ENCODE measurements around the gene ENTREP1. TPM values are rescaled to one million over a fixed set of nuclear protein-coding genes. Genes with fewer than 3 reads are reported as not detected.
"Not testable (repeated sequence)": the region's sequence is repeated elsewhere in the genome, so short reads cannot be mapped to it uniquely, and the experiment has no call there.

ENTREP1 gene
- polyA plus RNA-seq, 3 donors: 1.6 to 2.5 (median 2.0) TPM

- DNase-seq (ENCODE audit: low read depth in 3 of 3, low spot score in 2 of 3): no peak
Measured at GRCh38 chr9:69397384-69398214, 72.6 kb downstream of the ENTREP1 start.

GRCh38 chr9:69400470-69400869 lies 75.5 kb downstream of the ENTREP1 start:
- no peak for DNase-seq (ENCODE audit: low read depth in 3 of 3, low spot score in 2 of 3)

GRCh38 chr9:69409936-69410335 lies 84.9 kb downstream of the ENTREP1 start:
- DNase-seq (ENCODE audit: low read depth in 3 of 3, low spot score in 2 of 3): not testable (repeated sequence)

DNA sequence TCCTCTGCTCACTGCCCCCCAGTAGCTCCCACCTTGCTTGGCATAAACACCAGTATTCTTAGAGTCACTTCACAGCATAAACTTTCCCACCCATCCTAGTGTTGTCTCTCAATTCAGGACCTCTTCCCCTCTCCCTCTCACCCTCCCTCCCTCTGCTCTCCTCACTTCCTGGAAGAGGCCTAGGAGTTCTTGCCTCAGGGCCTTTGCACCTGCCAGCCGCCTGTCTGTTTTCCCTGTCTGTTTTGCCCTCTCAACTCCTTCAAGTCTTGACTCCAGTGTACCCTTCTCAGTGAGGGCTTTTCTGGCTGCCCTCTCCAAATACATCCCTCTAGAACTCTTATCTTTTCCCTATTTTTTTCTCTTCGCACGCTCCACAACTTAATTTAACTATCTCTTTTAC lies 86.2 kb downstream of the ENTREP1 start:
- no peak for DNase-seq (ENCODE audit: low read depth in 3 of 3, low spot score in 2 of 3)

DNA sequence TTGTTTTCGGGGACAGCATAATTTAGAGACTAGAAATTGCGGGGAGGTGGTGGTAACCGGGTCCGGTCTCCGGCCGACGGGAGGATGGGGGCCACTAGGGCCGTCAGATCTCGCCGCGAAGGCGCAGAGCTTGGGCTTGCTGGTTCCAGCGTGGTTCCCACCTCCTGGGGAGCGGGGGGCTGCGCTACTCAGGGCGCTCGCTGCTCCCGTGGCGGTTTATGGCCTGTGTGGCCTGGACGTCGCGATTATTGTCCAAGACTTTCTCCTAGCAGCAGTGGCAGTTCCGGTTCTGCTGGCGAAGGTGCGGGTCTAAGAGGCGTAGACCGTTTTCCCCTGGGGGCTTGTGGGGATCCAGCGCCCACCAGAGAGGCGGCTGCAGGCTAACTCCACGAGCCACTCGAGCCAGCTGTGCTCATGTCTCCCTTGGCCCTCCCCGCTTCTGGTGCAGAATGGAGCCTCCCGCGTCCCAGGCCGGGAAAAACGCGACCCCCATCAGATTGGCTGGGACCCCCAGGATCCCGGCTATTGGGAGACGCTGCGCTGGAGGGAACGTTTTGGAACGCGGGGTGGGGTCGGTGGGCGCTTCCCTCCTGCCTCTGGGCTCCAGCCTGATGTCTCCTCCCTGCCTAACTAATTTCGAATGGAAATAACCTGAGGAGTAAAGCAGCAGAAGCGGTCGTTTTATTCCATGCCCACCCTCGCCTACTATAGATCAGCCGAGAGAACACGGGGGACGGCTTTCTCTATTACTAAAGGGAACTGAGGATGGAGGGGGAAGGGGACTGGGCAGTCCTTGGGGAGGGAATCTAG lies 87.1 kb downstream of the ENTREP1 start:
- no peak for DNase-seq (ENCODE audit: low read depth in 3 of 3, low spot score in 2 of 3)

- peak; percentile 39 to 63 (median 61) for DNase-seq (ENCODE audit: low read depth in 3 of 3, low spot score in 2 of 3)
Measured at GRCh38 chr9:69412741-69413150, 87.7 kb downstream of the ENTREP1 start.

DNA sequence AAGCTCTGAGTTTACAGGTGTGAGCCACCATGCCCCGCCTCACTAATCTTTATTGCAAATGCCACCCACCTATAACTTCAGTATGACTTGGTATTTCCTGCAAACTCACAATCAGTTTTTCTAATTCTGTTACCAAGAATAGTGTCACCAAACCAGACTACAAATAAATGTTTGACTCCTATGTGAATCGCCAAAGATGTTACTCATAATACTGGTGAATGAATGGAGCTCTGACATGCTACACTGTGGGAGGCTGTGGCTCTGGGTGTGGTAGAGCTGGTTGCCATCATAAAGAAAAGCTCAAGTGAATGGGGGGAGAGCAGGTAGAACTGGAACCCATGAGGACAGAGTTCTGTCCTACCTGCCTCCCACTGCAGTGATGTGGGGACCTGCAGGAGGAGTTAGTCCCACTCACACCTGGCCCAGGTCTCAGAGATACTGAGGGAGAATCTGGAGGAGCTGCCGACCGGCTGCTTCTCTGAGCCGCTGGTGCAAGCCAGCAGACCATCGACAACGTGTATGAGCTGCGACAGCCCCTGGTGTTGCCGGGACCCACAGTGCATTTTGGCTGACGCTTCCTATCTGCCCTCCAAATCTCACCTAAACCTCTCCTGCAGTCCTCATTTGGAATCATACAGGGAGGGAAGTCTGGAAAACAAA lies 95.7 kb downstream of the ENTREP1 start:
- no peak for DNase-seq (ENCODE audit: low read depth in 3 of 3, low spot score in 2 of 3)

DNA sequence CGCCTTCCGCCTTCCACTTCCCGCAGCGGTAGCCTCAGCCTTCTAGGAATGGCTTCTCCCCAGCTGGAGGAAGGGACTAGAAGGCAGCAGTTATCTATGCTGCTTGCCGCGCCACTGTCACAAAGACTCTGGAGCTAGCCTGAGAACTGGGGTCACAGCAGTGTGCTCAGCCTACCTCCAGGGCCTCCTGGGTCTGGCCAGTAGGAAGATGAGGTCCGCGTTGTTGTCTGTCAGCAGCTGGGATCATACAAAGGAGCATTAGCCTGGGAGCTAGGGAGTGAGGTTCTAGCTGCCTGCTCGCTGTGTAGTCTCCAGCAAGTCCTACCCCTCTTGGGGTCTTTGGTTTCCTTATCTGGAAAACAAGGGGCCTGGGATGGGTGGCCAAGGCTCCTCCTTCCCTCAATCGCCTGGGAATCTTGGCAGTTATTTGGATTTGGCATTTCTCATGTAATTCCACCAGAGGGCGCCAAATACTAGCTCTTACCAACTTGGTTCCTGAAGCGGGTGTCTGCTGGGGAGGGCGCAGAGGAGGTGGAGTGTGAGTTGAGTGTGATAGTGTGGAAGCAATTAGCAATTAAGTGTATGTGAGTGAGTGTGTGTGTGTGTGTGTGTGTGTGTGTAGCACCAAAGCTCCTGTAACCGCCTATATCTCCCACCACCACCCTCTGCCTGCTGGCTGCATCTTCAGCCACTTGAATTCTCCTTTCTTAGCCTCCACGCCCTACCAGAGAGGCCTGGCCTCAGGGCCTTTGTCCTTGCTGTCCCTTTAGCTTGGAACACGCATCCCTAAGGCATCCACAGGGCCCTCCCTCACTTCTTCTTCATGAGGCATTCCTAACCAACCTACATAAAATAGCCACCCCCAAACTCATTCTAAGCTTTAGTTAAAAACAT lies 97.1 kb downstream of the ENTREP1 start:
- peak in 2 of 3 donors; percentile 43 to 60 for DNase-seq (ENCODE audit: low read depth in 3 of 3, low spot score in 2 of 3)

DNA sequence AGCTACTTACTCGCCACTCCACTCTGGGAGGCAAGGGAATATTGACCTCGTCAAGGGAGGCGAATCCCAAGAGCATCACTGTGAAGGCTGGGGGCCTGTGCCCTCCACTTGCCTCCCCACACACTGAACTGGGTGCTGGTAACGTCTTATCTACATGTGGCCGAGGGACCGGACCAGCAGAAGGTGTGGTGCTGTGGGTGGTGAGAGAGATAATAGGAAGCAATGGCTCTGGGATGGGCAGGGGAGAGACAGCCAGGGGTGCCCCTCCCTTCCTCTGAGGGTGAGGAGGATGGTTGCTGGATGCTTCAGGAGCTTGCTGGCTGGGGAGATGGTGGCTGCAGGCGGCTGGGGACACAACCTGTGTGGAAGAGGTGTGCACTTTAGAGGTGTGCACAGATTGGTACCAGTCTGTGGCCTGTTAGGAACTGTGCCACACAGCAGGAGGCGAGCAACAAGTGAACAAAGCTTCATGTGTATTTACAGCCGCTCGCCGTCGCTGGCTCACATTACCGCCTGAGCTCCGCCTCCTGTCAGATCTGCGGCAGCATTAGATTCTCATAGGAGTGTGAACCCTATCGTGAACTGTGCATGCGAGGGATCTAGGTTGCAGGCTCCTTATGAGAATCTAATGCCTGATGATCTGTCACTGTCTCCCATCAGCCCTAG lies 100.3 kb downstream of the ENTREP1 start:
- no peak for DNase-seq (ENCODE audit: low read depth in 3 of 3, low spot score in 2 of 3)

- DNase-seq (ENCODE audit: low read depth in 3 of 3, low spot score in 2 of 3): no peak
Measured at GRCh38 chr9:69427286-69427685, 102.3 kb downstream of the ENTREP1 start.

DNA sequence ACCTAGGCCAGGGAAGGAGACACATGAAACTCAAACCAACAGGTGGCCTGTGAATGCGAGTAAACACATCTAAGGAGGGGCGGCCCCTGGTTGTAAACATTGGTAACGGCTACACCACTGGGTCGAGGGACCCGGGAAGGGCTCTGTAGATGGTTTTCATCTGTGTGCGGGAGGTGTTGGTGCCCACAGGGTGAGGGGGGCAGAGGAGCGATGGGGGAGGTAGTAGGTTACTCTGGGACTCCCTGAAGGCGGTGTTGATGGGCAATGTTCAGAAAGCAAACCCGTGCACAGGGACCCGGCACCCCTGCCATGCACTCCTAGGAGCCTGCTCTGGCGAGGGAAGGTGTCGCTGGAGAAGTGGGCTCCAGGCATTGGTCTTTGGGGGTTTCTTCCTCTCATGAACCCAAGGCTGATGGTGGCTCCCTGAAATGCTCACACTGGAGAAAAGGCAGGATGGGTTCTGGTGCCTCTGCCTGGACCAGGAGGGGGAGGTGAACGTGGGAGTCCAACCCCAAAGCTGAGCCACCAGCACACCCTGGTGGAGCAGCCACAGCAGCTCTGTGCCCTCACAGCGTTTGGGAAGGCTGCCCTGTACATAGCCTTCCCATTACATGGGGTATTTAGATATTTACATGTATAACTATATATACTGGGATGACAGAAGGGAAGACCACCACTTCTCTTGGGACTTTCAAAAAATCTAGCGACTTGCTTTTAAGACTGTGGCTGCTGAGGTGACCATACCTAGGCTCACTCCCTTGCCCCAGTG lies 103.2 kb downstream of the ENTREP1 start:
- no peak for DNase-seq (ENCODE audit: low read depth in 3 of 3, low spot score in 2 of 3)

GRCh38 chr9:69429281-69429680 lies 104.3 kb downstream of the ENTREP1 start:
- no peak for DNase-seq (ENCODE audit: low read depth in 3 of 3, low spot score in 2 of 3)

GRCh38 chr9:69430206-69430605 lies 105.2 kb downstream of the ENTREP1 start:
- no peak for DNase-seq (ENCODE audit: low read depth in 3 of 3, low spot score in 2 of 3)

DNA sequence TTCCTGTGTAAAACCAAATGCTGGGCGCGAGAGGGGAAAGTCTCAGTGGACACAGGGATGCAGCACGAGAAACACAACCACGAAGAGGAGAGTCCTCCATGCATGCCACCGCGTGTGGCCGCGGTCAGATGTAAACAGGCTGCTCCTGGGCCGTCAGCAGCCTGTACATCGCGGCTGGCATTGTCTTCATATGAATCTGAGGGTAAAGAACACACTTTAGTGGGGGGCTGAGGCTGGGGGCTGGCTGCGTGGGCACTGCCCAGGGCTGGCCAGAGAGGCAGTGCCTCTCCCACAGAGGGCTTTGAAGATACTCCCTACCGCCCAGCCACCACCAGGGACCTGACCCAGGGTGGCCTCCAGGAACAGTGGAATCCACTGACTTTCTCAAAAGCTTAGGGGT lies 106.2 kb downstream of the ENTREP1 start:
- no peak for DNase-seq (ENCODE audit: low read depth in 3 of 3, low spot score in 2 of 3)

GRCh38 chr9:69431777-69432176 lies 106.8 kb downstream of the ENTREP1 start:
- DNase-seq (ENCODE audit: low read depth in 3 of 3, low spot score in 2 of 3): no peak

DNA sequence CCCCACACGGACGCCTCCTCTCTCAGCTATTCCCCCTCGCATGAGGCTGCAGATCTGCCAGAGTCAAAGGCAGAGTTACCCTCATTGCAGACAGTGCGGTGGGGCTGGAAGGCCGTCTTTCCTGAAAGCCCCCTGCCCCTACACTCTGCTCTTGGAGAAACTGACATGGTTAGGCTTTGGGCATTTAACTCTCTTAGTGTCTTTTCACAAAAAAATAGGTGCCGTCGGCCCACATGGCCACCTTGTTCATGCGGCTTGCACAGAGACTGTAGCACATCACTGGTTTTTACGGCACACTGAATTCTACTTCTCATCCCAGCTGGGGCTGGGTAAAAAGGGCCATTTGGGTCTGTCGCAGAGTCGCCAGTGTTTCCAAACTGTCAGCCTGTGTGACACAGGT lies 107.6 kb downstream of the ENTREP1 start:
- DNase-seq (ENCODE audit: low read depth in 3 of 3, low spot score in 2 of 3): no peak

- no peak for DNase-seq (ENCODE audit: low read depth in 3 of 3, low spot score in 2 of 3)
Measured at GRCh38 chr9:69433392-69433791, 108.4 kb downstream of the ENTREP1 start.

DNA sequence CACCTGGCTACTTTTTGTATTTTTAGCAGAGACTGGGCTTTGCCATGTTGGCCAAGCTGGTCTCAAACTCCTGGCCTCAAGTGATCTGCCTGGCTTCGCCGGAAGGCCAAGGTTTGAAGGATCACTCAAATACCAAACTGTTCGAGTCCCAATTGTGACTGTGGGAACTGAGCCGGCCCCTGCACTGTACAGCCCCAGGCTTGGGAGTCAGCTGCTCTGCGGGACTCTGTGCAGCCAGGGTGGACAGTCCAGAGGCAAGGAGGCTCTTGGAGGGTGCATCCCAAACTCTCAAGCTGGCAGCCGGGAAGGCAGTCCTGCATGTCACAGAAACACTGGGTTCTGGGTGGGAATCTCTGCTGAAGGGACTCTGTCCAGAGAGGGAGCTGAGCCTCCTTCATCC lies 109.0 kb downstream of the ENTREP1 start:
- DNase-seq (ENCODE audit: low read depth in 3 of 3, low spot score in 2 of 3): no peak

DNA sequence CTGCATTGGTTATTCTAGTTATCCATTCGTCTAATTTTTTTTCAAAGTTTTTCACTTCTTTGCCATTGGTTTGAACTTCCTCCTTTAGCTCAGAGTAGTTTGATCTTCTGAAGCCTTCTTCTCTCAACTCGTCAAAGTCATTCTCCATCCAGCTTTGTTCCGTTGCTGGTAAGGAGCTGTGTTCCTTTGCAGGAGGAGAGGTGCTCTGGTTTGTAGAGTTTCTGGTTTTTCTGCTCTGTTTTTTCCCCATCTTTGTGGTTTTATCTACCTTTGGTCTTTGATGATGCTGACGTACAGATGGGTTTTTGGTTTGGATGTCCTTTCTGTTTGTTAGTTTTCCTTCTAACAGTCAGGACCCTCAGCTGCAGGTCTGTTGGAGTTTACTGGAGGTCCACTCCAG lies 114.6 kb downstream of the ENTREP1 start:
- not testable (repeated sequence) for DNase-seq (ENCODE audit: low read depth in 3 of 3, low spot score in 2 of 3)
